PC-3 (cell line): ENCODE results near the gene BMPR1A. TPM values are rescaled to one million over a fixed set of nuclear protein-coding genes. Genes with fewer than 3 reads are reported as not detected.

Source experiments
- ATAC-seq: fragments of 200-7000 bp; cut with Tn5 transposase; 2 replicates; pipeline ENCODE4 v1.9.1; 2020; ENCODE audit warnings: mild to moderate bottlenecking, moderate library complexity
- BruUV-seq: library from RNA; stranded (reverse); fragments of 400-500 nt; replicated peaks from 2 replicates; lab custom pipeline; 2021; lab: Mats Ljungman, UMichigan
- CTCF ChIA-PET: fragments of 300-600 bp; sonication (Branson Sonifier 250); formaldehyde crosslinking; loops from one replicate; lab custom pipeline; 2022; ENCODE audit warnings: antibody characterized with exemption; lab: Charles Lee
- POLR2A ChIA-PET: fragments of 300-600 bp; sonication (Branson Sonifier 250); formaldehyde crosslinking; loops from one replicate; lab custom pipeline; 2022; ENCODE audit warnings: antibody characterized with exemption; ENCODE audit not compliant: unreplicated experiment; lab: Charles Lee
- DNase-seq: peaks from one replicate; pipeline ENCODE4 v3.0.0-alpha.2; 2015
- H2AFZ ChIP-seq: fragments of 300-600 bp; sonication (generic); 2 replicates; pipeline ENCODE4 v1.6.0; 2016; ENCODE audit warnings: antibody characterized with exemption, low read length
- H3F3A ChIP-seq: fragments of 300-600 bp; sonication (generic); one replicate; pipeline ENCODE4 v1.6.0; 2017; ENCODE audit warnings: antibody characterized with exemption, low read length, control low read depth, mild to moderate bottlenecking; ENCODE audit not compliant: unreplicated experiment
- H3K27ac ChIP-seq: fragments of 300-600 bp; sonication (generic); 2 replicates; pipeline ENCODE4 v1.5.1; 2016; ENCODE audit warnings: mild to moderate bottlenecking, low read length
- H3K27me3 ChIP-seq: fragments of 300-600 bp; sonication (generic); 2 replicates; pipeline ENCODE4 v1.6.1; 2016; ENCODE audit warnings: low read length, mixed read lengths
- H3K36me3 ChIP-seq: fragments of 300-600 bp; sonication (generic); 2 replicates; pipeline ENCODE4 v1.6.1; 2016; ENCODE audit warnings: low read depth, mixed run types, low read length, mixed read lengths
- H3K4me1 ChIP-seq: fragments of 300-600 bp; sonication (generic); 2 replicates; pipeline ENCODE4 v1.5.1; 2016; ENCODE audit warnings: low read length; ENCODE audit not compliant: insufficient read depth
- H3K4me2 ChIP-seq: fragments of 300-600 bp; sonication (generic); 2 replicates; pipeline ENCODE4 v1.6.0; 2016; ENCODE audit warnings: low read length
- H3K4me3 ChIP-seq: fragments of 300-600 bp; sonication (generic); 2 replicates; pipeline ENCODE4 v1.5.1; 2016; ENCODE audit warnings: mild to moderate bottlenecking, low read length, mixed read lengths
- H3K79me2 ChIP-seq: fragments of 300-600 bp; sonication (generic); 2 replicates; pipeline ENCODE4 v1.6.1; 2017; ENCODE audit warnings: low read length, mixed read lengths
- H3K9ac ChIP-seq: fragments of 300-600 bp; sonication (generic); 2 replicates; pipeline ENCODE4 v1.6.0; 2016; ENCODE audit warnings: mild to moderate bottlenecking, low read length
- H3K9me2 ChIP-seq: fragments of 300-600 bp; sonication (generic); replicated peaks from 2 replicates; pipeline ENCODE4 v1.6.1; 2016; ENCODE audit warnings: mixed run types, low read length, mixed read lengths
- H3K9me3 ChIP-seq: fragments of 300-600 bp; sonication (generic); 2 replicates; pipeline ENCODE4 v1.6.1; 2016; ENCODE audit warnings: low read length, mixed read lengths
- H4K20me1 ChIP-seq: fragments of 300-600 bp; sonication (generic); 2 replicates; pipeline ENCODE4 v1.6.1; 2016; ENCODE audit warnings: low read length, mixed read lengths
- CTCF ChIP-seq: fragments of 300-600 bp; sonication (generic); conservative IDR thresholded peaks from 2 replicates; pipeline ENCODE4 v1.5.1; 2017; ENCODE audit warnings: antibody characterized with exemption, low read depth, mild to moderate bottlenecking, low read length
- EZH2 ChIP-seq: fragments of 300-600 bp; sonication (generic); IDR thresholded peaks from one replicate; pipeline ENCODE4 v1.6.1; 2017; ENCODE audit warnings: antibody characterized with exemption, mild to moderate bottlenecking, low read length; ENCODE audit not compliant: unreplicated experiment
- EZH2phosphoT487 ChIP-seq: fragments of 300-600 bp; sonication (generic); IDR thresholded peaks from 2 replicates; pipeline ENCODE4 v1.6.1; 2018; ENCODE audit warnings: mild to moderate bottlenecking, antibody characterized with exemption, low read length, borderline replicate concordance
- intact Hi-C: fragments of 100-400 bp; cut with micrococcal nuclease; formaldehyde crosslinking; loops from 2 replicates; pipeline ENCODE4 v1.9.0; 2023
- total RNA-seq: library from RNA; depleted of rRNA; stranded (reverse); fragments of >200 nt; gene quantifications from 2 replicates; pipeline ENCODE4 v1.2.3, GENCODE V29; 2014

Gene BMPR1A
- total RNA-seq, 1 experiment from 2014 or later = 14.5 TPM

DNA sequence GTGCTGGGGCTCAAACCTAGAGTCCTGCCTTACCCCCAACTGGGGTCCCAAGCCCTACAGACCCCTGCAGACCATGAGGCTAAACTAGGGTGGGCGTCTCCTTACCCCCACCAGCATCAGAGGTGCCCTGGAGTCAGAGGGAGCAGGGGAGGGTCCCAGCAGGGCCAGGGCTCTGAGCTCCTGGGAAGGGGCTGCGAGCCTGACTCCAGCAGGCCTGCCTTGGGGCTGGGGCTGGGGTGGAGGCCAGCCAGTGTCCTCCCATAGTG lies 203.3 kb downstream of the BMPR1A start:
- ChIA-PET CTCF (no interaction called here), POLR2A (no interaction called here)
- DNase-seq (no peak), ATAC-seq (no peak)
- H3K4me3 ChIP-seq = no peak overlapping the region
- H4K20me1 ChIP-seq = no peaks in the 10 kb centered on the region
- intact Hi-C loops = loop anchor here (2.0 kb wide), 1 partner anchor 271 kb away; no protein-coding TSS in a partner anchor
- peak overlapping the region; percentile 57 for H3K4me2 ChIP-seq
- no peak overlapping the region for H3K9ac ChIP-seq
- H3F3A ChIP-seq = no peaks in the 10 kb centered on the region
- no TSS peak for BruUV-seq
- H3K27ac ChIP-seq = 0 out of 2 replicates have a peak overlapping the region, but pooled peaks have one; percentile 39
- H3K9me2 ChIP-seq = no peaks in the 10 kb centered on the region
- H3K9me3 ChIP-seq = no peaks in the 10 kb centered on the region
- no peaks in the 10 kb centered on the region for H3K79me2 ChIP-seq
- H3K4me1 ChIP-seq = peaks cover 33% of the 10 kb centered on the region
- H3K36me3 ChIP-seq = no peaks in the 10 kb centered on the region
- TF ChIP-seq EZH2phosphoT487 (no peak), EZH2 (no peak), CTCF (no peak)
- H3K27me3 ChIP-seq = no peaks in the 10 kb centered on the region
- no peak overlapping the region for H2AFZ ChIP-seq

DNA sequence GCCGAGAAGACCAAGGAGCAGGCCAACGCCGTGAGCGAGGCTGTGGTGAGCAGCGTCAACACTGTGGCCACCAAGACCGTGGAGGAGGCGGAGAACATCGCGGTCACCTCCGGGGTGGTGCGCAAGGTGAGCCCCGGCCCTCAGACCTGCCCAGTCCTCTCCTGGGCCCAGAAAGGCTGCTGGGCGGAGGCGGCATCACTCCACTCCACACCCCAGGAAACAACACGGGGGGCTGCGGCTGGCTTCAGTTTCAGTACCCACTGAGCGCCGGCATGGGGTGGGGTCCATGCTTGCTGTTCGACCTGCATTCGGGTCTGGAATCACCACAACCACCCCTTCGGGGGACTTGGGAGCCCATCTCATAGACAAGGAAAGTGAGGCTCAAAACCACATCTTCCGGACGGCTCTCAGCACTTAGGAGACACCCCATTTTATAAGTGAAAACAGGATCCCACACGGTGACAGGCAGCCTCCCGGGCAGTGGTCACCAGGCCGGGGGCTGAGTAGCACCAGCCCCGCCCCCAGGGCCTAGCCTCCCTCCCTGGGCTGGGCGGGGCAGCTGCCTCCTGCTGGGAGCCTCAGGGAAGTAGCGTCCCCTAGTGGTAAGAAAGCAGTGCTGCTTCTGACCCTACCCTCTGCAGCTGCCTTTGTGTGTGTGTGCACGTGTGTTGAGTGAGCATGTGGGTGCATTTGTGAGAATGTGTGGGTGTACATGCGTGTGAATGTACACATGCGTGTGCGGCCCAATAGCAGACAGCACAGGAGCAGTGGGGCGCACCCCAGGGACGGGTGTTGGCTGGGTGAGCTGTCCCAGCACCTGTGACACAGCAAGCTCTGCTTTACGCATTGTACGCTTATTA lies 203.8 kb downstream of the BMPR1A start:
- Histone ChIP-seq H3K9me3 (no peaks in the 10 kb centered on the region), H2AFZ (0 out of 2 replicates have a peak overlapping the region, but pooled peaks have one; percentile 33), H3K4me3 (no peak overlapping the region), H3K27me3 (no peaks in the 10 kb centered on the region), H3K4me2 (peak overlapping the region; percentile 57; the same call in 1 of the 2 replicates), H3K27ac (no peak overlapping the region), H3F3A (no peaks in the 10 kb centered on the region), H3K36me3 (no peaks in the 10 kb centered on the region), H3K4me1 (peaks cover 33% of the 10 kb centered on the region), H3K9me2 (no peaks in the 10 kb centered on the region), H3K79me2 (no peaks in the 10 kb centered on the region), H4K20me1 (no peaks in the 10 kb centered on the region), H3K9ac (no peak overlapping the region)
- ChIA-PET CTCF (interaction anchor here (0.6 kb wide), 3 partner anchors 9 to 207 kb away, joined by 5 to 12 read pairs (median 5); no protein-coding TSS in a partner anchor), POLR2A (no interaction called here)
- peak; percentile 71 for DNase-seq
- peak; percentile 77 for ATAC-seq
- BruUV-seq = no TSS peak
- intact Hi-C loops = loop anchor here (2.0 kb wide), 1 partner anchor 271 kb away; no protein-coding TSS in a partner anchor
- peak; percentile 92 for TF ChIP-seq CTCF
- no peak for TF ChIP-seq EZH2
- no peak for TF ChIP-seq EZH2phosphoT487
